Medulla oblongata (tissue), 1 donor: ENCODE results near the gene ZNF646.

Experiments used
- DNase-seq: peaks from one replicate; pipeline ENCODE4 v3.0.0-alpha.2; 2015; ENCODE audit errors: extremely low spot score

The ZNF646 gene

GRCh38 chr16:31130899-31131298 is 56.7 kb downstream of the ZNF646 start:
- DNase-seq, result no peak

GRCh38 chr16:31131416-31131815 is 57.2 kb downstream of the ZNF646 start:
- no peak for DNase-seq

DNA sequence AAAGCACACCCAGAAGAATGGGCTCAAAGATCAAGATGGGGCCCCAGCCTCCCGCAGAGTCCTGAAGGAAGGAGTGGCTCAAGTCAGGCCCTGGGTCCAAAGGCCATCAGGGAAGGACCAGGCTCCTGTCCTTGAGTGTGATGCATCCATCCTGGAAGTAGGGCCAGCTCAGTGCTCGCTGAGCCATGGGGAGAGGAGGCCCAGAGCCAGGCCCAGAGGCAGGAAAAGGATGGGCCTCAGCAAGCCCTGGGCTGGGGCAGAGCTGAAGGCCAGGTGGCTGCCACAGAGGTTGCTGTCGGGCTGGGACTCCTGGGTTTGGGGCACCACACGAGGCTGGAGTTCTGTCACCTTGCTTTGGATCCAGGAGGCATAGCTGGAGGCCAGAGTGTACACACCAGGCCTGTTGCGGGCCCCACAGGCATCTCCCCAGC is 57.6 kb downstream of the ZNF646 start:
- no peak for DNase-seq

- no peak for DNase-seq
These were observed 58.2 kb downstream of the ZNF646 start for GRCh38 chr16:31132303-31132979.

GRCh38 chr16:31133046-31133501 is 58.9 kb downstream of the ZNF646 start:
- DNase-seq, result no peak
